ENCODE data around the gene PLA2G3.
A peak's percentile ranks its signal among the peaks of the same experiment; 100 is the strongest.
"Not testable (repeated sequence)": the region's sequence is repeated elsewhere in the genome, so short reads cannot be mapped to it uniquely, and the experiment has no call there.

The PLA2G3 gene

DNA sequence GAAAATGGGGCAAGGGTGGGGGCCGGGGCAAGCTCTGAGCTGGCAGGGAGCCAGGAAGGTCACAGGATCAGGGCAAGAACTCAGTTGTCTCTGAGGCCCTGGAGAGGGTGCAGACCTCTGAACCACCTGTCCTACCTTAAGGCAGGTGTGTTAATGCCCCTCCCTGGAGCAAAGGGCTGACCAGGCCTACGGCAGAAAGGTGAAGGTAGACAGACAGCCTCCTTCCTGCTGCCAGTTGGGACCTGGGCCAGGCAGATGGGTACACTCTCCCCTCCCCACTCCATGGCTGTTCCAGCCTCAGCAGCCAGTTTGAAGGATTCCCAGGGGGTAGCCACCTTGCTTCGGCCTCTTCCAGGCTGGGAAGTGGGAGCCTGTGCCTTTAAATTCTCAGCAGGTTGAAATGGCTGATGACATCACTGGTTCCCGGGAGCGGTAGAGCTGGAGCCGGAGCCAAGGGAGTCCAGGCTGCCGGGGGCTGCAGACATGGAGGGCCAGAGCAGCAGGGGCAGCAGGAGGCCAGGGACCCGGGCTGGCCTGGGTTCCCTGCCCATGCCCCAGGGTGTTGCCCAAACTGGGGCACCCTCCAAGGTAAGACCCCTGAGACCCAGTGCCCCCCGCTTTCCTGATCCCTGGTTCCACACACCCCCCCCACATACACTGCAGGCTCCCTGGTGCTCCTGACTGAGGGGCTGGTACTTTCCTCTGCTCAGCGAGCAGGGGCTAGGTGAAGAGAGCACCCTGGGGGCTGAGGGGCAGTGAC is 17.6 kb downstream of the PLA2G3 start, which contains the start of gene INPP5J:
Gene INPP5J, plus strand, starts transcription at position 435 of the 760 bp plus-strand sequence. Its CDS starts 49 bp downstream, at position 484.
- DNase-seq (ENCODE audit: low spot score): peak; percentile 71

DNA sequence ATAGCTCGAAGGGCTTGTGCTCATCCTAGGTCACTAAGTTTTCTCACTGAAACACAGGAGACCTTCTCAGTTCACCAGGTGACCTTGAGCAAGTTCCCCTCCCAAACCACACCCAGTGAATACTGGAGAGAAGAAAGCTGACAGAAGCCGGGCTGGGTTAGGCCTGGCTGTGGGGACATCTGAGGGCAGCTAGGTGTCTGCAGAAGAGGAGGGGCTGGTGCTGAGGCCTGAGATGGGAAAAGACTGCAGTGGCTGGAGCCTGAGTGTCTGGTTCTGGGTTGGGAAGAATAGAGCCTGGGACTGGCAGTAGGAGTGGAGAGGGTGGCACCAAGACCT is 18.1 kb downstream of the PLA2G3 start:
- no peak for DNase-seq (ENCODE audit: low spot score)

- no peak for DNase-seq (ENCODE audit: low spot score)
Observed at GRCh38 chr22:31121403-31121802, 18.9 kb downstream of the PLA2G3 start.

DNA sequence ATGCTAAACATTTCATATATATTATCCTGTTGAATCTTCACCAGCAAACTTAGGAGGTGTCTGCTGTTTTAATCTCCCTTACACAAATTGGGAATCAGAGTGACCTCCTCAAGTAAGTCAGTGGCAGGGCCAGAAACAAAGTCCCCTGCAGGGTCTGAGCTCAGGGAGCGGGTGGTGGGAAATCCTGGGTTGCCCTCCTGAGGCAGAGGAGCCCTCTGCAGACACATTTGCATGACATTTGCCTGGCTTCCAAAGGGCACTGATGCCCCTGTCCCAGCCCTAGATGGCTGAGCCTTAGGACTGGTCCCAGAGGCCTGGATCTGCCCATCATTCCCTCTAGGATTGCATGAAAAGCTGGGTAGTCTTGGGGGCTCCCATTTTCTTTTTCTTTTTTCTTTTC is 19.7 kb downstream of the PLA2G3 start:
- no peak for DNase-seq (ENCODE audit: low spot score)

DNA sequence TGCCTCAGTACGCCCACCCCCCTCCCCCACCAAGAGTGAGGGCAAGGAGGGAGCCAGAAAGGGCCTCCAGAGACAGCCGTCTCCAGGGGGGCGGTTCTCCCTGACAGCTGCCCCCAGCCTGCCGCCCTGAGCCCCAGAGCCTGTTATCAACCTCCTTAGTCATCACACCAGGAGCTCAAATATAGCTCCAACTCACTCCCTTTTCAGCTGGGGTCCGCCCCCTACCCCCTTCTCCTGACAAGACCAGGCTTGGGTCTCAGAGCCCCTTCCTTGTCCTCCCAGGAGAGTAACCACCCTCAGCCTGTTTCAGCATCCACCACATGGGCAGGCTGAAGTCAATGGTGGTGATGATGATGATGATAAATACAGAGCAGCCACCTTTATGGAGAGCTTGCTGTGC is 20.1 kb downstream of the PLA2G3 start:
- no peak for DNase-seq (ENCODE audit: low spot score)

GRCh38 chr22:31119026-31119717 is 21.1 kb downstream of the PLA2G3 start:
- DNase-seq (ENCODE audit: low spot score): no peak

- no peak for DNase-seq (ENCODE audit: low spot score)
Observed at GRCh38 chr22:31118046-31118820, 22.1 kb downstream of the PLA2G3 start.

DNA sequence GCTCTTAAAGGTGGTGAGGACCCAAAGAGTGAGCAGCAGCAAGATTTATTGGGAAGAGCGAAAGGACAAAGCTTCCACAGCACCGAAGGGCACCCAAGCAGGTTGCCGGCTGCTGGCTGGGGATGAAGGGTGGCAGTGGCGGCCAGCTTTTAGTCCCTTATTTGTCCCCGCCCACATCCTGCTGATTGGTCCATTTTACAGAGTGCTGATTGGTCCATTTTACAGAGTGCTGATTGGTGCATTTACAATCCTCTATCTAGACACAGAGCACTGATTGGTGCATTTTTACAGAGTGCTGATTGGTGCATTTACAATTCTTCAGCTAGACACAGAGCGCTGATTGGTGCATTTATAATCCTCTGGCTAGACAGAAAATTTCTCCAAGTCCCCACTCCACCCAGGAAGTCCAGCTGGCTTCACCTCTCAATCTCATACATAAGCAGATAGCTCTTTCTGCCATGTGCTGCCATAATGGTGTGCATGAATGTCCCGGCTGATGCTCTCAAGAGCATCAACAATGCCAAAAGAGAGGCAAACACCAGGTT is 27.7 kb downstream of the PLA2G3 start:
- not testable (repeated sequence) for DNase-seq (ENCODE audit: low spot score)

DNA sequence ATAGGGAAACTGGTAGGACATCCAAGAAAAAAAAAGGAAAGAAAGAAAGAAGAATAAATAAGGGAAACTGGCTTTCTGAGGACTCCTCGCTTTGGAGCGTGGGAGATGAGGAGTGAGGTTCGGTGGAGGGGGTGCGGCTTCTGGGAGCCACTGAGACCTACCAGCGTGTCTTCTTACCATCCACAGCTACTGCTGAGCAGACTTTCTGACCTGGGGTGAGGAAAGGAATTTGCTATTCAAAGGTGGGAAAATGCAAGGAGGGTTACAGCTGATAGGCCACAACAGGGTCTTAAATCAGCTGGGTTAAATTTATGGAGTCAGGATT is 32.5 kb downstream of the PLA2G3 start:
- no peak for DNase-seq (ENCODE audit: low spot score)

DNA sequence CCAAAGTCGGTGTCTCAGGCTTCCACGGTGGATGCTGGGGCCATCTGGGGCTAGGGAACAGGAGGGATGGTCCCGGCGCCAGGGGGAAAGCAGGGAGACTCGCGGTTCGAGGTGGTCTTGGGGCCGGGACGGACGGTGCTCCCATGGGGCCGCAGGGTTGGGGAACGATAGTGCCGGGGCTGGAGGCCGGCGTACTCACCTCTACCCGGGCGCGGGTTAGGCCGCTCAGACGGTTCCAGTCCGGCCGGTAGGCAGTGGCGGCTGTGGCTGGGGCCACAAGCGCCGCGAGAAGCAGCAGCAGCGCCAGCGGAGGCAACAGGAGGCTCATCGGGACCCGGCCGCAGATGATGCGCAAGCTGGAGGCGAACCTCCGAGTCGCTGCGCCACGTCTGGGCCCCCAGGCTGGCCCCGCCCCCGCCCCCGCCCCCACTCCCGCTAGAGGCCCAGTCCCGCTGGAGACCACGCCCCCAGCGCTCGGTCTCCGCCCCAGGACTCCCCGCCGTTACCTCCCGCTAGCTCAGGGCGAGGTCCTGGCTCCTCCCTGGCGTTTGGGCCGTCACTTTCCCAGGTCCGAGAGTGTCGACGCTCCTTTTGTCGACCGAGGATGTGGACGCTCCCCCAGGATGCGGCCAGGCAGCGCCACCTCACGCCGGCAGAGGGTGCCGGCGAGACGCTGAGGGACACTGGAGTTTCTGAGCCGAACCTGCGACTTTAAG is 33.0 kb downstream of the PLA2G3 start, which contains the start of gene SELENOM:
Gene SELENOM, minus strand, starts transcription at position 391 of the 716 bp plus-strand sequence. Its CDS starts 63 bp downstream, at position 328.
- peak; percentile 98 for DNase-seq (ENCODE audit: low spot score)

DNA sequence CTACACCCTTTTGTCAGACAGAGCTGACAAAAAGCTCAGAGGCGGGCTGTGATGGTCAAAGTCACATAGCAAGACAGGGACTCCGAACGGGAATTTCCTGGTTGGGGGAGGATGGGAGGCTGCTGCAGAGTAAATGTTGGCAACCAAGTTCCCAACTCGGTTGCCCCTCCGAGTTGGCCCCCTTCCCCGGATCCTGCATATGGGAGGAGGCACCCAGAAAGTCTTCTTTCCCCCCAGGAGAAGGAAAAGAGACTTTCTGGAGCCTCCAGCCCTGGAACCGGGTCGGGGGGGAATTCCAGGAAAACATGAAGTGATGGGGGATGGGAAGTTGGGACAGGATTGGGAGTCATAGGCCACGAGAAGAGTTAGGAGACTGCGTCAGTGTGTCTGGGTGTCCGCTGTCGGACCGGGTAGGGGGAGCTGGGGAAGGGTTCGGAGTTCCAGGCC is 33.6 kb downstream of the PLA2G3 start:
- peak; percentile 83 for DNase-seq (ENCODE audit: low spot score)

GRCh38 chr22:31106001-31106571 is 34.2 kb downstream of the PLA2G3 start:
- DNase-seq (ENCODE audit: low spot score): peak; percentile 76

DNA sequence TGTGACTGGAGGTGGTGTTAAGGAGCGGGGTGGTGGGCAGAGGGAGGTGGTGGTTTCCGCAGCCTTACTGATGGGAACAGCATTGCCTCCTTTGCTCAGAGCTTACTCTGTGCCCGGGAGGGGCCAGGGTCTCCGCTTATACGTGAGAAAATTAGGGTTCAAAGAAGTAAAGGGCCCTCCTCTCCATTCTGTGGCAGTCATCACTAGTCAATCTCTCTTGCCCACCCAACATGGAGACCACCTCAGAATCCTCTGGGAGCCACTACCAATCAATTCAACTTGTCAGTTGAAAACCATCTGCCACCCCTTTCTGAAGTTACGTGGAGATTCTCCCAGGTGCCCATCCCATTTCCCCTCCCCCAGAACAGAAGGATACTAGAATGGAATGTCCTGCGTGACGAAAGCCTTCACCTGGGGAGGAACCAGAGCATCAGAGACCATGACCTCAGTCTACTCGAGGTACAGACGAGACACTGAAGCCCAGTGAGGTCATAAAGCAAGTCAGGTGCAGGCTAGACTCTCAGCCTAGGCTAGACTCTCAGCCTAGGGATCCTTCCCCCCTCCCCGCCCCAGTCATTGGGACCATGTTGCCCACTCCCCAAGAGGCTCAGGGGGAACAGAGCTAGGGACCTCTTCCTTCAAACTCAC is 34.9 kb downstream of the PLA2G3 start:
- peak; percentile 39 for DNase-seq (ENCODE audit: low spot score)

GRCh38 chr22:31104869-31105268 is 35.4 kb downstream of the PLA2G3 start:
- DNase-seq (ENCODE audit: low spot score): no peak

GRCh38 chr22:31103899-31104694 is 36.2 kb downstream of the PLA2G3 start:
- DNase-seq (ENCODE audit: low spot score): no peak

DNA sequence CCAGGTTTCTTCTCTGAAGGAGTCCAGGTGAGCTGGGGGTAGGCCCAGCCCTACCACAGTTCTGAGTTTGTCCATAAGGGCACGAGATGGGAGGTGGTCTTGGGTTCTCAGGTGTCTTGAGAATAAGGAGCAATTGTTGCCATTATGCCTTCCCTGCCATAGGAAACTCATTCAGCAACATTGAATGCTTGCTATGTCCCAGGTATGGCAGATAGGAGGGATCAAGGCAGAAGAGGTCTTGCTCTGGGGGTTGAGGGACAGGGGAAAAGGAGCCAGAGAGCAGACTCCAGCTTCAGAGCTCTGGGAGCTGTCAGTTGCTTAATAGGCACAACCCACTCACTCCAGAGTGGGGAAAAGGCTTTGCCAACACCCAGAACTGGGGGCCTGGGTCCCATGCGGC is 37.2 kb downstream of the PLA2G3 start:
- no peak for DNase-seq (ENCODE audit: low spot score)

GRCh38 chr22:31102441-31103081 is 37.7 kb downstream of the PLA2G3 start:
- DNase-seq (ENCODE audit: low spot score): peak; percentile 89

- DNase-seq (ENCODE audit: low spot score): no peak
Observed at GRCh38 chr22:31100762-31101525, 39.4 kb downstream of the PLA2G3 start.
